HG02981 (cell line): ENCODE data around the gene CHMP1A.
"Not testable (repeated sequence)": the region's sequence is repeated elsewhere in the genome, so short reads cannot be mapped to it uniquely, and the experiment has no call there.

ENCODE experiments used
- ATAC-seq: cut with Tn5 transposase; IDR thresholded peaks from one replicate; pipeline ENCODE4 v1.9.1; 2021; ENCODE audit warnings: mild to moderate bottlenecking, moderate library complexity; ENCODE audit not compliant: unreplicated experiment

CHMP1A gene

DNA sequence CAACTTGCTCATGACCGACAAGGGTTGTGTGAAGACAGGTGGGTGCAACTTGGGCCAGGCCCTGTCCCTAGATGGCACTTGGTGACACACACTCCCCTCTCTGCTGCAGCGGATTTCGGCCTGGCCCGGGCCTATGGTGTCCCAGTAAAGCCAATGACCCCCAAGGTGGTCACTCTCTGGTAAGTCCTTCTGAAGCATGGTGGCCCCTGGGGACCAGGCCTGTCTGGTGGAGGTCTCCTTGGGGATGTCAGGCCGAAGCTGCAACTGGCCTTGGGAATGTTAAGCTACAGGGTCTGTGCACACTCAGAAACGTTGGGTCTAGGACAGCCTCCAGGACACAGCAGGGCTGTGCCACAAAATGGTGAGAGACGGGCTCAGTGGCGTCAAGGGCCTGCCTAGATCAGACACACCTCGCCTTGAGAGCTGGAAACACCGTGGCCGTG lies 35.8 kb upstream of the CHMP1A start:
- no peak for ATAC-seq

DNA sequence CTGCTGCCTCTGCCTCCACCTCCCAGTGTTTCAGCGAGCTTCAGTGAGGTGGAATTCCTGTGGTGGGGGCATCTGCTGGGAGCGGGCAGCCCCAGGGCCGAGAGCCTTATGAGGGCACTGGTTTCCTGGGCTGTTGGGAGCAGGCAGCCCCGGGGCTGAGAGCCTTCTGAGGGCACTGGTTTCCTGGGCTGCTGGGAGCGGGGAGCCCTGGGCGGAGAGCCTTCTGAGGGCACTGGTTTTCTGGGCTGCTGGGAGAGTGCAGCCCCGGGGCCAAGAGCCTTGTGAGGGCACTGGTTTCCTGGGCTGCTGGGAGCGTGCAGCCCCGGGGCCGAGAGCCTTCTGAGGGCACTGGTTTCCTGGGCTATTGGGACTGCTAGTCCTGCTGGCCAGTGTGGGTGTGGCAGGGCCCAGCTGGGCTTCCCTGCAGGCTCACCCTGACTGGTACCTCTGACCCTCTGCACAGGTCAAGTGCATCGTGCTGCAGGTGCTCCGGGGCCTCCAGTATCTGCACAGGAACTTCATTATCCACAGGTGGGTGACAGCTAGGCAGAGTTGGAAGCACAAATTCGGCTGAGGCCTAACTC lies 34.6 kb upstream of the CHMP1A start:
- no peak for ATAC-seq

DNA sequence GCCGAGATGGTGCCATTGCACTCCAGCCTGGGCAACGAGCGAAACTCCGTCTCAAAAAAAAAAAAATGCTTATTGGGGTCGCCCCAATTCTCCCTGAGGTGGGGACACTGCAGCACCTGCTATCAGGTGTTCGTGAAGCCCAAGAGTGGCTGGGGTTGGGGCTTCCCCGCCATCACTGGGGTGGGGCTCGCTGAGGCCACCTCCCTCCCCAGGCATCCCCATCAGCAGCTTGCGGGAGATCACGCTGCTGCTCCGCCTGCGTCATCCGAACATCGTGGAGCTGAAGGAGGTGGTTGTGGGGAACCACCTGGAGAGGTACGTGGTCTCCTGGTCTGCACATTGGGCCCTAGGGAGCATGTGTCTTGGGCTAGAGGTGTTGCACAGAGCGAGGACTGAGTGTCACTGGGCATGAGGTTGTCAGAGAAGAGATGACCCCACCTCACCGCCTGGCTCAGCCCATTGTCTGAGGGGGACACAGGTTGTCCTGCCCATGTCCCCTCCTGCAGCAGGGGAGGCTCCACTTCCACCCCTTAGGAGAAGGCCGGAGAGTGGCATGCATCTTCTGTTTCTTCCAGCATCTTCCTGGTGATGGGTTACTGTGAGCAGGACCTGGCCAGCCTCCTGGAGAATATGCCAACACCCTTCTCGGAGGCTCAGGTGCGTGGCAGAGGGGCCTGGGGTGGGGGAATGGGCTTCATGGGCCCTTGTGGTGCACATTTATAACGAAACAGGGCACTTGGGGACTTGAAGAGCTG lies 33.9 kb upstream of the CHMP1A start:
- no peak for ATAC-seq

DNA sequence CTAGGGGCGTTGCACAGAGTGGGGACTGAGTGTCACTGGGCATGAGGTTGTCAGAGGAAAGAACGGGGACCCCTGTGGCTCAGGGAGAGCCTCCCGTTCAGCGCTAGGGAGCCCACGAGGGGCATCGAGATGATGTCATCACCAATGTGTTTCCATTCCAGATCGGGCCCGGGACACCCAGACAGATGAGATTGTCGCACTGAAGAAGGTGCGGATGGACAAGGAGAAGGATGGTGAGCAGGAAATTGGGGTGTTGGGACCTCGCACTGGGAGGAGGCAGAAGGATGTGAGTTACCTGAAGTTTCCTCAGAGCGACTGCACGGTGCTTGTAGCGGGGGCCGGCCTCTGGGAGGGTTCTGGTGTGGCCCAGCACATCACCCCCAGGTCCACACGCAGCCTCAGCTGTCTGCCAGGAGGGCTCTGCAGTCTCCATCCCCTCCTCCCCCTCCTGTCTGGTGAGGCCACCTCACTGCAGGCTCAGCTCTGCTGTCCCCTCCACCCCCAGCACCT lies 32.9 kb upstream of the CHMP1A start:
- no peak for ATAC-seq

DNA sequence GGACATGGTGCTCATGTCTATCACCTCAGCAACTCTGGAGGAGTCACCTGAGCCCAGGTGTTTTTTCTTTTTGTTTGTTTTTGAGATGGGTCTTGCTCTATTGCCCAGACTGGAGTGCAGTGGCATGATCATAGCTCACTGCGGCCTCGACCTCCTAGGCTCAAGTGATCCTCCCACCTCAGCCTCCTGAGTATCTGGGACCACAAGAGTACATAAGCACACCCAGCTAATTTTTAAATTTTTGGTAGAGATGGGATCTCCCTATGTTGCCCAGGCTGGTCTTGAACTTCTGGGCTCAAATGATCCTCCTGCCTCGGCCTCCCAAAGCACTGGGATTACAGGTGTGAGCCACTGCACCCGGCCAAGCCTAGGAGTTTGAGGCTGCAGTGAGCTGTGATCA lies 32.1 kb upstream of the CHMP1A start:
- not testable (repeated sequence) for ATAC-seq

DNA sequence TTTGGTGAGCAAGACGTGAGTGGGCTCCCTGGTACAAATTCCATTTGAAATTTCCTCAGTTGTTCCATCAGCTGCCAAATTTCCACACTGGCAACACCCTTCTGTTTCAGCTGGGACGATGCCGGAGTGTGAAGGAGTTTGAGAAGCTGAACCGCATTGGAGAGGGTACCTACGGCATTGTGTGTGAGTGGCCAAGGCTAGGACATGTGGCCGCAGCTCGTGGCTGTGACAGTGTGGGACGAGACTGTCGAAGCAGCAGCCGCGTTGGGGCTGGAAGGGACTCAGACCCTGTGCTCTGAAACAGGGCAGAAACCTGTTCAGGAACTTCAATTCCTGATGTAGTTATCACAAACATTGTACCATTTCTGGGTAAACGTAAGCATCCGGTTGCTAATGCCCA lies 31.6 kb upstream of the CHMP1A start:
- no peak for ATAC-seq

DNA sequence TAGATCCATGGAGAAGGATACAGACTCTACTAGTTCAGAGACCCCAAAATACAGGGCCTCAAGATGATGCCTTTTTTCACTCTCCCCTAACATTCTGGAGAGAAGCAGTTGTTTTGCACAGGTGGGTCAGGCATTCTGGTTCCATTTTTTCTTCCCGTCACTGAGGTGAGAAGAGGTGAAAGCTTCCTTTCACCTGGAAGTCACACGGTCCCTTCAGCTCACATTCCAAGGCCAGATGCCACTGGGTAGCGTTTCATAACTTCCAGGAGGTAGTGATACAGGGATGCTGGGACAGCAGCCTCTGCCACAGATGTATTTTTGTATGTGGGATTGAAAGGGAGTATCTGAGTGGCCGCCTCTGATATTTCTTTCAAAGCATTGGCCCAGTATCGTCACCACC lies 30.9 kb upstream of the CHMP1A start:
- ATAC-seq, result no peak

DNA sequence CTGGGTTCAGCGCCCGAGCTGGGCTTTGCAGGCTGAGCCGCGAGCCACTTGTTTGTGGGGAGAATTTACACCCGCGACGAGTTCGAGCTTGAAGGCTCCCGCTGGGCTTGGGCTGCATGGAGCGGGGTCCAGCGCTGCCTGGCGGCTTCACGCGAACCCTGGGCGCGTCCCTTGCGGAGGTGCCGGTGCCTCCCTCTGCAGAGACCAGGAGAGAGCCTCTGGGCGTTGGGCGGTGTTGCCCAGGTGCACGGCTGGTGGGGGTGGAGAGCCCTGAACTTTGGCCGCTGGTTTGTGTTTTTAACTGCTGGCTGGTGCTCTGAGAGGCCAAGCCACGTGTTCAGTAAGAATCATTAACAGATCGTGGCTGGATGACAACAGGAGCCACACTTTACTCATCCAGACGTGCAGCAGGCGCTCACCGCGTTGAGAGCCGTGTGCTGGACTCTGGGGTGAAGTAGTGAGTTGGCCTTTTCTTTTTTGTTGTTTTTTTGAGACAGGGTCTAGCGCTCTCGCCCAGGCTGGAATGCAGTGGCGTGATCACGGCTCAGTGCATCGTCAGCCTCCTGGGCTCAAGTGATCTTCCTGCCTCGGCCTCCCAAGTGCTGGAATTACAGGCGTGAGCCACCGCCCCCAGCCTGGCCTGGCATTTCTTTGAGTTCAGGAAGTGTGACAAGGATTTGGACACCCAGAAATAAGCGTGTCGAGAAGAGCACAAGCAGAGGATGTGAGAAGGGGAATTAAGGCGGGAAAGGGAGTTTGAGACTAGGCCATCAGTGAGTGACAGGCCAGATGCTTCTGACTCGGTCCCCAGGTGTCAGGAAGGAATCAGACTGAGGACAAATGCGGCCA lies 29.8 kb upstream of the CHMP1A start:
- peak; percentile 52 for ATAC-seq

DNA sequence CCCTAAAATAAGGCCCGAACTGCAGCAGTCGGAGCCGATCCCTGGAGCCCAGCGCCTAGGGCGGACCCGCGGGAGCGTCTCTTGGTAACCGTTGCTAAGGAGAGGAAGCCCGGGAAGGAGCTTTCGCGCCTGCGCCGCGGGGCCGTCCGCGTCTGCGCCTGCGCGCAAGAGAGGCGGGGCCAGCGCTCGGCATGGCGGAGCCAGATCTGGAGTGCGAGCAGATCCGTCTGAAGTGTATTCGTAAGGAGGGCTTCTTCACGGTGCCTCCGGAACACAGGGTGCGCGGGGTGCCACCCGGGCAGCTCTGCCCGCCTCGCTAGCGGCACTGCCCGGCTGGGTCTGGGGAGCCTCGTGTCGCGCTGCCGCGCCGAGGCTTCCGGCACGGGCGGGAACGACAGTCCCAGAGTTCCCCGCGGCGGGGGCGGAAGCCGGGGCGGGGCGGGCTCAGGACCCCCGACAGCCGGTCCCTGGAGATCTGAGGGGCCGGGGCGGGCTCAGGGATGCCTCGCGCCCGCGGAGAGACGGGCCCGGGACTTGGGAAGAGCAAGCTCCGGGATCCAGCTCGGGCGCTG lies 29.1 kb upstream of the CHMP1A start, which contains the start of gene CDK10:
Gene CDK10 (plus strand): TSS at position 170 of the 572 bp plus-strand sequence. CDS start 22 bp downstream, at position 192.
- peak; percentile 69 for ATAC-seq

DNA sequence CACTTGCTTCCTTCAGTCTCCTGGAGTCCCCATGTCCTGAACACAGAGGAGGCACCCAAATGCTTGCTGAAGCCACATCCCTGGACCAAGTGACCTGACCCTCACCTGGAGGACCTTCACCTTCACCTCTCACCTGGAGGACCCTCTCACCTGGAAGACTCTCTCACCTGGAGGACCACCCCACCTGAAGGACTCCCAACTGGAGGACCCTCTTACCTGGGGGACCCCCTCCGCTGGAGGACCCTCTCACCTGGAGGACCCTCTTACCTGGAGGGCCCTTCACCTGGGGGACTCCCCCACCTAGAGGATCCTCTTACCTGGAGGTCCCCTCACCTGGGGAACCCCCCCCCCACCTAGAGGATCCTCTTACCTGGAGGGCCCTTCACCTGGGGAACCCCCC lies 28.4 kb upstream of the CHMP1A start:
- no peak for ATAC-seq

DNA sequence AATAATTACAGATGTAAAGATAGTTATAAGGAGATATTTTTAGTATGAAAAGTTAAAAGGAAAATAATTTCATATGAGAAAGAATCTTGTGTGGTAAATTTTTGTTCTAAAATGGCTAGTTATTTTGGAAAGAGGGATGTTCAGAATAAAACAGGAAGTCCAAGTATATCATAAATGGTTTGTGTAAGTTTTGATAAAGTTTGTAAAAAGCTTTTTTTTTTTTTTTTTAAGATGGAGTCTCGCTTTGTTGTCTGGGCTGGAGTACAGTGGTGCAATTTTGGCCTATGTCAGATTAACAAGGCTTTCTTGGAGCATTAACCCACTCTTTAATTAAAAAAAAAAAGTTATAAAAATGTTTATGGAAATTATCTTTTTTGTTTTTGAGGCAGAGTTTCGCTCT lies 20.8 kb upstream of the CHMP1A start:
- ATAC-seq, result no peak

DNA sequence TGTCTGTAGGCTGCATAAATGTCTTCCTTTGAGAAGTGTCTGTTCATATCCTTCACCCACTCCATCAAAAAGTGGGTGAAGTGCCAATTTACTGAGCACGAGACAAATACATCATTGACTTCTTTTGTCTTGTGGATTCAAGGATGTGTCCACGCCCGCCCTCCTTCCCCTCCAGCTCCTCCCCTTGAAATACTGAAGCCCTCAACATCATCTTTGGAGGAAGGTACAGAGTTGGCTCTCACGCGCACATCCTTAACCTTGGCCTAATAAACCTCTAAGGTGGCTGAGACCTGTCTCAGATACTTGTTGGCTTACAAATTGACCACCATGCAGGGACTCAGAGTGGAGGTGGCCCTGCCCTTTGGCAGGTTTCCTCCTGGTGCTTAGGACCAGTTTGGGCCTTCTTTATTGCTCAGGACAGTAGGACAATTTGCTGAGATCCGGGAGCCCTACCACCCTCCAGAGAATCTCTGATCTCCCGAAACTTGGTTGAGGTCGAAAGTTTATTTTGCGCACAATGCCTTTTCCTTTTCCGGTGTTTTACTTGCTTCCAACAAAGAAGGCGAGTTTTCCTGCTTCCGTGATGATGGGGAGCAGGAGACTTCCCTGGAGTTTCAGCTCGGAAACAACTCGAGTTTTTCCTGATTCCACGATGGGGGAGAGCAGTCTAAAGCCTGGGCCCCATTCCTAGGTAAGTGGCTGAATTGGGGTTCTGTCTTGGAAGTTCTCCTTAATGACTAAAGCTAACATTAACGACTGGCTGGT lies 14.9 kb upstream of the CHMP1A start:
- no peak for ATAC-seq

DNA sequence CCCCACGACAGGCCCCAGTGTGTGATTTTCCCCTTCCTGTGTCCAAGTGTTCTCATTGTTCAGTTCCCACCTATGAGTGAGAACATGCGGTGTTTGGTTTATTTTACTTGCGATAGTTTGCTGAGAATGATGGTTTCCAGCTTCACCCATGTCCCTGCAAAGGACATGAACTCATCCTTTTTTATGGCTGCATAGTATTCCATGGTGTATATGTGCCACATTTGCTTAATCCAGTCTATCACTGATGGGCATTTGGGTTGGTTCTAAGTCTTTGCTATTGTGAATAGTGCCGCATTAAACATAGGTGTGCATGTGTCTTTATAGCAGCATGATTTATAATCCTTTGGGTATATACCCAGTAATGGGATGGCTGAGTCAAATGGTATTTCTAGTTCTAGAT lies 14.1 kb upstream of the CHMP1A start:
- not testable (repeated sequence) for ATAC-seq

DNA sequence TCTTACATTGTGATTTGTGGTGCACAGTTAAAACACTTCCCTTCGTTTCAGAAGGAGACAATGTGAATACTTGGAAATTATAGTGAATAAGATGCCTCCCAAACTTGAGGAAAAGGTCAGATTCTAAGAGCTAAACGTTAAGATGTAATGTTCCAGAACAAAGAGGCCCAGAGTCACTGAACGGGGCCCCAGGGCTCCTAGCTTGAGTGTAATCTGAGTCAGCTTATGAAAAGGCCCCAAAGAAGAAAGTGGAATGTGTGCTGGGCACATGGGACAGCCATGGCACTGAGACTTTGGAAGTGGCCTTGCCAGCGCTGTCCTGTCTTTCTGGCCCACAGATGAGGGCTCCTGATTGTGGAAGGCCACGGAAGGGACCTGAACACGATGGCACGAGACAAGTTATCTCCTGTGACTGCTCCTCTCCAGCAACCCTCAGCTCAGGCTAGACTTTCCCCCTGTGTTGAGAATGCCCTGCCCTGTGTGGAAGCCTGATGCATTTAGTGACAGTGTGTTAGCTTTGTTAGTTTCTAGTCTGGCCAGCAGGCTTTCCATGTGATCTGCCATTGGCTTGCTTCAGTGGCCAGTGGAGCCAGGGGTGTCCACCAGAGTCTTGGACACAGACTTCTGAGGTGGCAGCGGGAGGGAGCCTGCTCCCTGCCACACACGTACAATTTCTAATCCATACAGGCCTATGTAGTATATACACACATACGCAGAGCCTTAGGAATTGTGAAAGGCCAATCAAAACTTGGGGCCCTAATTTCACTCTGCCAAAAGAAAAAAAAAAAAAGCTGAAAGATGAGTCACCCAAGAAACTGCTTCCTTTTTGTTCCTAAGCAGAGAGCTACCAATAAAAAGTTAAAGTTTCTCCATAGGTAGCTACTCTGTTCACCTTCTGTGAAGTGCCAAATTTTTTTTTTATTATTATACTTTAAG lies 13.3 kb upstream of the CHMP1A start:
- no peak for ATAC-seq

DNA sequence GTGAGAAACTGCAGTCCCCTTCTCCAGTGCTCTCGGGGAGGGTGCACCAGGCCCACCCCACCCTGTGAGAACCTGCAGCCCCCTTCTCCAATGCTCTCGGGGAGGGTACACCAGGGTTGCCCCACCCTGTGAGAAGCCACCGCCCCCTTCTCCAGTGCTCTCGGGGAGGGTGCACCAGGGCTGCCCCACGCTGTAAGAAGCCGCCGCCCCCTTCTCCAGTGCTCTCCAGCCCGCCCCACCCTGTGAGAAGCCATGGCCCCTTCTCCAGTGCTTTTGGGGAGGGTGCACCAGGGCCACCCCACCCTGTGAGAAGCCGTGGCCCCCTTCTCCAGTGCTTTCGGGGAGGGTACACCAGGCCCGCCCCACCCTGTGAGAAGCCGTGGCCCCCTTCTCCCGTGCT lies 12.2 kb upstream of the CHMP1A start:
- ATAC-seq, result no peak

DNA sequence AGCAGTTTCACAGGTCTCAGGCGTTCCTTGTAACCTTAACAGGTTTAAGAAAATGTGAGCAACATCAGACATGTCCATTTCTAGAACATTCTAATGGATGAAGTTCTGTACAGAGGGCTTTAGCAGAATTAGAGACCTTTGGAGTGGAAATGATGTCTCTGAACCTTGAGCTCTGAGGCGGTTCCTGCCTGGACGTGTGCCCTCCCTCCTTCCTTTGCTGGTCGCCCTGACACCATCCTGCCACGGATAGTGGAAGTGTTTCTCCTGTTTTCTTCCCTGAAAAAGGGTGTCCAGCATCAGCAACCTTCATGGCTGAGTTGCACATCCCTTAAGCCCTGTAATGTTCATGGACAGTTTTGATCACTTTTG lies 11.3 kb upstream of the CHMP1A start:
- ATAC-seq, result no peak

DNA sequence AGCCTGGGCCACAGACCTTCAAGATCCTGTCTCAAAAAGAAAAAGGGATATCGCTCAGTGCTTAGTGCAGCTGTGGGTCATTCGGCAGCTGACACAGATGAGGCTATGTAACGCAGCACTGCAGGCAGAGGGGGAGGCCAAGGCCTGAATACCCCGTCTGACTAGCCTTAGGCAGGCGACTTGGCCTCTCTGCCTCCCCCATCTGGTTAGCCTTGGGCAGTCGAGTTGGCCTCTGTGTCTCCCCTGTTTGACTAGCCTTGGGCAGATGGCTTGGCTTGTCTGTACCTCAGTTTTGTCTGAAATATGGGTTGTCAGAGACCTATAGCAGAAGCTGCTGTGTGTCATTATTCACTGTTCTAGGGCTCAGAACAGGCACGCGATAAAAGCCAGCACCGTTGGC lies 10.1 kb upstream of the CHMP1A start:
- no peak for ATAC-seq

DNA sequence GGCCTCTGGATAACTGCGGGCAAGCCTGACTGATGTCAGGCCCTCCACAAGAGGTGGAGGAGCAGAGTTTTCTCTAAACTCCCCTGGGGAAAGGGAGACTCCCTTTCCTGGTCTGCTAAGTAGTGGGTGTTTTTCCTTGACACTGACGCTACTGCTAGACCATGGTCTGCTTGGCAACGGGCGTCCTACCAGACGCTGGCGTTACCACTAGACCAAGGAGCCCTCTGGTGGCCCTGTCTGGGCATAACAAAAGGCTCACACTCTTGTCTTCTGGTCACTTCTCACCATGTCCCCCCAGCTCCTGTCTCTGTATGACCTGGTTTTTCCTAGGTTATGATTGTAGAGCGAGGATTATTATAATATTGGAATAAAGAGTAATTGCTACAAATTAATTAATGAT lies 9.5 kb upstream of the CHMP1A start:
- ATAC-seq, result not testable (repeated sequence)

DNA sequence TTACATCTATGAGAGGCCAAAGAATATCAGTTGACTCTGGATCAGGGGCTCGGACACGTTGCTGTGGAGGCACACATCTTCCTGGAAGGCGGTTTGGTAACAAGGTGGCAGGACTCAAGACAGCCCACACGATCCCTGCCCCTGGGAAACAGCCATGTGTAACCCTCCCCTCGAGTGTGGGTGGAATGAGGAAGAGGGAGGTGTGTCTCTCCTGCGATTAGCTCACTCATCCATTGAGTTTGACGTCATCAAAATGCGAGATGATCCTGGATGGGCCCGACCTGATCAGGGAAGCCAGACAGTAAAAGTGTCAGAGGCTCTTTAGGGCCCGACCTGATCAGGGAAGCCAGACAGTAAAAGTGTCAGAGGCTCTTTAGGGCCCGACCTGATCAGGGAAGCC lies 6.7 kb upstream of the CHMP1A start:
- not testable (repeated sequence) for ATAC-seq
